HG03196 (cell line): ENCODE results near the gene PLPPR1.
"Not testable (repeated sequence)": the region's sequence is repeated elsewhere in the genome, so short reads cannot be mapped to it uniquely, and the experiment has no call there.

ENCODE experiments used
- ATAC-seq: cut with Tn5 transposase; IDR thresholded peaks from one replicate; pipeline ENCODE4 v1.9.1; 2021; ENCODE audit not compliant: unreplicated experiment

PLPPR1 gene

GRCh38 chr9:101119206-101119819 lies 90.8 kb downstream of the PLPPR1 start:
- ATAC-seq = peak; percentile 89

DNA sequence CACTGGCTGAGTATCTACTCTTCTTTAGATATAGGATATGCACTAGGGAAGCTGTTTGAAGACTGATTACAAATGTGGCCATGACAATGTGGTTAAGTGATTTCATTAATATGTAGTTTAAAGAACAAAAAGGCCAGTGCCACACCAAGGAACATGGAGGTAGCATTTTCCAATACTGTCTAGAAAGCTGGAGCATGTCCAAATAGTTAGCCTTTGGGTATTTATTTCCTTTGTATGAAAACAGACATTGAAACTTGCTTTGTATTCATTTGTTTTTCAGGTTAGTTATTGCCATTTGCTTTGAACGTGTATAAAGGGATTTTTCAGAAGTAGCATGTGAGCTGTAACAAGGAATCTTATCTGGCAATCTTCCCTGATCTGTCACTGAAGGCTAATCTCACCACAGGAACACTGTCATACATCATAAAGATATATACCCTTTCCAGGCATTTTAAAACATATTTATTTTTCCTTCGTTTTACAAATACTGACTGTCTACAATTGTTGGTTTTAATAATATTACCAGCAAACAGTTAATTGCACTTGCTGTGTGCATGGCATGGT lies 93.4 kb downstream of the PLPPR1 start:
- no peak for ATAC-seq

DNA sequence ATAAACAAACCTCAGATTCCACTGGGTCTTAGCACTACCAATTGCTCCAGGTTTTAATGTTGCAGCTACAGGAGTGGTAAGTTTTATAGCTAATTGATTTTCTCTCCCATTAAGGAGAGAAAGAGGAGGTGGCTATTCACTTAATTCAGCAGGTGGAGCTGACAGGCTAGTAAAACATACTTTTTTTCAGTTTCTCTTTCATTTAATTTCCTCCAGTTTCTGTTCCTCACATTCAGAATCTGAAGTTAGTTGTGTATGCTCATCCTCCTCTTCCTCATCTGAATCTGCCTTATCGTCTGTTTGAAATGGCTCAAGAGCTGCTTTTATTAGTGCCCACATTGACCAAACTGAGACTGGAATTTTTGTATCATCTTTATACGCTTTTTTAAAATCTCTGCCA lies 98.0 kb downstream of the PLPPR1 start:
- ATAC-seq = no peak

DNA sequence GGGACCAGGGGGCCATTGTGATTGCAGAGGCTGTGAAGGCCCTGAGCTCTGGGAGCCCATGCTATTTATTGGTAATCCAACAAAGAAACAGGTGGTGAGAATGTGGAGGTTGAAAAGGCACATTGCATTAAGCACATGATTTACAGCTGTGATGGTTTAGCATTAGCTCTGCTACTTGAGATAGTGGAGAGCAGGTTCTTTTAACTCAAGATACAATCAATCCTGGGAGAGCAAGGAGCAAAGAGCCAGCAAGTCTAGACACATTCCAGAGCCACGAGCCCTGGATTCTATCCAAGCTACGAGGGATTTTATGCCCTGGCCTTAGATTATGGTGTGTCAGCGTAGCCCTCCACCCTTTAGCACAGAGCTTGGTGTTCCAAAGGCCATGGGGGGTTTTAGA lies 98.8 kb downstream of the PLPPR1 start:
- ATAC-seq = not testable (repeated sequence)

DNA sequence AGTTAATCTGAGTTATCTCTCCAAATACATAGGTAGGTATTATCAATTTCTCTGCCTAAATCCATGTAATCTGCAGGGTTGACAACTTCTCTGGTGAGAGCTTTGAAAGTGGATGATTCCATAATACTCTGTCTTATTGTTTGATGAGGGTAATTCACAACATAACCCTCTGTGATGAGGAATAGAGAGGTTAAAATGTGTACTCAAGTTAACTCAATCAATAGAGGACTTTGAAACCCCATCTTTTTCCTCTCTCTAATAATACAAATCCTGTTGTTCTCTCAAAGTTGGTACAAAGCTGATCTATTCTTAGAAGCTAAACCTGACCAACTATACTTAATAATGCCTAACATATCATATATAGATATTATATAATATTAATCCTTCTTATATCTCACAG lies 100.1 kb downstream of the PLPPR1 start:
- ATAC-seq = no peak

GRCh38 chr9:101130054-101130453 lies 101.5 kb downstream of the PLPPR1 start:
- no peak for ATAC-seq

DNA sequence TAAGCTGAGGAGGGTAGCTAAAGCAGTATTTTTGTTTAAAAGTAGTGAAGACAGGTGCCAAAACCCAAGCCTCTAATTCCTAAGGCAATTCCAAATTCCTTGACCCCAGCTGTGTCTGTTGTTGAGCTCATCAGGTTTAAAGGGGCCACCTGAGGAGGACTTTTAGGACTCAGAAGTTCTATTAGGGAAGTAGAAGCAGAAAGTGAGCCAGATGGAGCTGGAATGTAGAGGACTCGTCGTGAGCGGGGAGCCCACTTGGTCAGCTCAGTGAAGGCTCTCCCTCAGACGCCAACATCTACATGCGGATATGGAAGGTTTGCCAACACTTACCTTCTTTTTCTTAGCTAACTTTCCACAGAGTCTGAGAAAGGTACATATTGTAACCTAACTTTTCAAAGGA lies 102.8 kb downstream of the PLPPR1 start:
- no peak for ATAC-seq

DNA sequence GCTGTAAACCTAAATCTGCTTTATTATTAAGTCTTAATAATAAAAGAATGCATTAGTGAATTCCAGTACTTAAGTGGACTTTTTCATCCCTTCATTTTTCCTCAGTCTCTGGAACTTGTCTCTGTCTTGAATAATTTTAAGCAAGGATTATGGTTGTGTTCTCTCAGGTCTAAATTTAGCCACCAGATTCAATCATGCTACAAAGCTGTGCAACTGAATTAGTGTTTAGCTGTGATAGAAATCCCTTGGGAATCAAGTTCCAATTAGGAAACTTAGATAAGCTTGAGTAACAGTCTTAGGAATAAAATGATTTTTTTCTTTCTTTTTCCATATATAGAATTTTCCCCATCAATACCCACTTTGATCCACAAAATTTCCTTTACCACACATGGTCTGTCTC lies 104.3 kb downstream of the PLPPR1 start:
- ATAC-seq = no peak

- no peak for ATAC-seq
Observed at GRCh38 chr9:101138509-101138908, 110.0 kb downstream of the PLPPR1 start.

- no peak for ATAC-seq
Observed at GRCh38 chr9:101139082-101139481, 110.6 kb downstream of the PLPPR1 start.

GRCh38 chr9:101140764-101141163 lies 112.2 kb downstream of the PLPPR1 start:
- no peak for ATAC-seq

DNA sequence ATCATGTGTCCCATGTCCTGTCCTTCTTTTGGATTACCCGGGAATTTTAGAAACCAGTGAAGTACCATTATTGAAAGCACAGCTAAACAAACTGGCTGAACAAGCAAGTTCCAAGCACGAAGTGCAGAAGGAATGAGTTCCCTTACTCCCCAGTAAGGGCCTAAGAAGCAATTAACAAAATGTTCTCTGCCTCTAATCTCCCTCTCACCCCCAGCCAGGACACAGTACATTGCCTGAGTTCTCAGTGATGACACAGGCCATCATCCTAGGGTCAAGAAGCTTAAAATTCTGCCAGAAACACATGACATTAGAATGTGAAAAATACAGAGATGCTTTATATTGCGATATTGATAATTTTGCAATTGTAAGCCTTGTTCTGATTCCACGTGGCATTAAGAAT lies 118.0 kb downstream of the PLPPR1 start:
- no peak for ATAC-seq

DNA sequence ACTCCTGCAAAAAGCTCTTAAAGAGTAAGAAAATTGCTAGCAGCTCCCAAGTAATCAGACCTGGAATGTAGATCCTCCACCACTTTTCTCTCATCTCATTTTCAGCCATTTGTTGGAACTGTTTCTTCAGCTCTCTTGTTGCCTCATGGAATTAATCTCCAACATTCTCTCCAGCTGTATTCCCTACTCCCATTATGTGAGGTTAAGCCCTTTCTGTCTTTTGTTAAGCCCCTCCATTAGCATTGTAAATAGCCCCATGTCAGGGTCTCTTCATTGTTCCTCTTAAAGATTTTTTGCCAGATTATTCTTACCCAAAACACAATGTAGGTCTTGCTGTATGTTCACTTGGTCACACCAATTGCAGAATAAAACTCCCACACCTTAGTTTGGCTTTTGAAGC lies 119.8 kb downstream of the PLPPR1 start:
- ATAC-seq = no peak

DNA sequence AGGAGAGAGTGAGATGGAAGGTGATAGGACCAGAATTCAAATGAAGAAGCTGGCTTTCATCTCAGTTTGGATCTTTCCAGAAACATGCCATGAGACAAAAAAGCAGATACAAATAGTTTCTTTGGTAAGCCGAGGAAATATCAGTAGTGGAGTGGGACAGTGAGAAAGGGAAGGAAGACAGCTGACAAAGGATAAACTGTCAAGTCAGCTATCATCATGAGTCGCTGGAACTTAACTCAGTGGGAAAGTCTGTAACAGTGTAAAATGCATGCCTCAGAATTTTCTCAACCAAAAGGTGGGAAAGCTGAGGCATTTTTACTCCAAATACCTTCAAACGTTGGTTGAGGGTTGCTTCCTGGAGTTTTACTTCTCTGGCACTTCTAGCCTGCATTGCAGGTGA lies 129.8 kb downstream of the PLPPR1 start:
- no peak for ATAC-seq

GRCh38 chr9:101162231-101162630 lies 133.7 kb downstream of the PLPPR1 start:
- ATAC-seq = no peak

DNA sequence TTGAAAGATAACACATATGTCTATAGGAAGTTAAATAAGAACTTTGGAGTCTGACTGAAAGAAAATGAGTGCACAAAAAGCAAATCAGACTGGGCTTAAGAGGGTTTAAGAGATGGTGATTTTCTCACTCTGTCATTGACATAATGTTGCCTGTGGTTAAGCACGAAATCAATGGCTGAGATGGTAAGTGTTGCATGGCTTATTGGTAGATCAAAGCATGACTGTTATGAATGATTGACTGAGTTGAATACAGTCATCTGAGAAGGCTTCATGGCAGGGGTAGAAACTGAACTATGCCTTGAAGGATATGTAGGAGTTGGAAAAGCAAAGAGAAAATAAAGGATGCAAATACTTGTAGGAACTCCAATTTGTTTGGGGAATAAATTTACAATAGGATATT lies 136.6 kb downstream of the PLPPR1 start:
- ATAC-seq = no peak

DNA sequence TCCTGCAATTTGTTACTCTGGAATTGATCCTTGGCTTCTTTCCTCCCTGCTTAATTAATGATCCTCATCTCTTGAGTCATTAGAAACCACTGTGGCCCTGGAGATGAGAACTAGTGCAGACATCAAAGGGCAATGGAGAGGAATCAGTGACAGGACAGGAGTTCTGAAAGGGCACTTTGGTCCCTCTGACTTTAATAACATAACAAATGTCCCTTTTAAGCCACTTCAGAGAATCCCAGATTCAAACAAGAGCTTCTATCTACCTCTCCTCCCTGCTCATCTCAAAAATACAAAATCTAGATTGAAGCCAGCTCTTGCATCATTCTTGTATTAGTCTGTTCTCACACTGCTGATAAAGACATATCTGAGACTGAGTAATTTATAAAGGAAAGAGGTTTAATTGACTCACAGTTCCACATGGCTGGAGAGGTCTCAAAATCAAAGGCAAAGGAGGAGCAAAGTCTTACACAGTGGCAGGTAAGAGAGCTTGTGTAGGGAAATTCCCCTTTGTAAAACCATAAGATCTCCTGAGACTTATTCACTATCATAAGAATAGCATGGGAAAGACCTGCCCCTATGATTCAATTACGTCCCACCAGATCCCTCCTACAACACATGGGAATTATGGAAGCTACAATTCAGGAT lies 139.1 kb downstream of the PLPPR1 start:
- no peak for ATAC-seq

DNA sequence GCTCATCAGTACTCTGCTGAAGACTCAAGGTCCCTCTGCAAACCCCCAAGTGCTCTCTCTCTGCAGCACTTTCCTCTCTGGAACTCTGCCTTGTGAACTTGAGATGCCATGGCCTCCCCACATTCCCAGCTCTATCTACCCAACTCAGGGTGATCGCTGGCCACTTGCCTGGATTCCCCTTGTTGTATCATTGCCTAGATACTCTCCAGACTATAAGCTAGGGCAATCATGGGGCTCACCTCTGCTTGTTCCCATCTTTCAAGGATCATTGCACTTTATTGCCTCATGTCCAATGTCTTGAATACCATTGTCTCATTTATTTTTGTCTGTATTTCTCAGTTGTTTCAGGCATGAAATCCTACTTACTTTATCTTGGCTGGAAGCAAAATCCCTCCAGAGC lies 144.1 kb downstream of the PLPPR1 start:
- ATAC-seq = no peak

- ATAC-seq = no peak
Observed at GRCh38 chr9:101173907-101174306, 145.4 kb downstream of the PLPPR1 start.

- no peak for ATAC-seq
Observed at GRCh38 chr9:101176384-101176783, 147.9 kb downstream of the PLPPR1 start.

GRCh38 chr9:101184813-101185278 lies 156.3 kb downstream of the PLPPR1 start:
- ATAC-seq = no peak

GRCh38 chr9:101191723-101192122 lies 163.2 kb downstream of the PLPPR1 start:
- ATAC-seq = no peak

GRCh38 chr9:101197026-101197425 lies 168.5 kb downstream of the PLPPR1 start:
- no peak for ATAC-seq
